SK-N-SH (cell line): Measurements from ENCODE around the gene CPB1. TPM values are rescaled to one million over a fixed set of nuclear protein-coding genes. Genes with fewer than 3 reads are reported as not detected.

Experiments used
- CTCF ChIA-PET: fragments of 300-600, 350-600 bp; formaldehyde crosslinking; extraction: SDS; loops from one replicate; lab custom pipeline; 2021; lab: Yijun Ruan, JAX
- POLR2A ChIA-PET: fragments of 350-600 bp; sonication (Branson Sonifier 250); formaldehyde crosslinking; extraction: SDS; loops from one replicate; lab custom pipeline; 2020; ENCODE audit warnings: antibody characterized with exemption, inconsistent platforms; lab: Yijun Ruan, JAX
- DNase-seq: peaks from one replicate; pipeline ENCODE4 v3.0.0; 2012
- H2AFZ ChIP-seq: fragments of 200-600 bp; sonication (generic); 2 replicates; pipeline ENCODE4 v1.8.1; 2016; ENCODE audit warnings: antibody characterized with exemption, mild to moderate bottlenecking, low read depth
- H3F3A ChIP-seq: fragments of 200-600 bp; sonication (generic); replicated peaks from 2 replicates; pipeline ENCODE3; 2016; ENCODE audit warnings: antibody characterized with exemption, mild to moderate bottlenecking; ENCODE audit not compliant: insufficient read depth
- H3K27ac ChIP-seq, 2 experiments: fragments of 200-500 bp in 1 of 2; fragments of 200-600 bp in 1 of 2; sonication (Bioruptor generic) in 1 of 2; sonication (generic), shearing (Covaris generic) in 1 of 2; 2 replicates each; pipeline versions ENCODE4 v1.5.1 to v1.6.1; 2014 to 2016; ENCODE audit warnings: low read depth in 2 of 2, inconsistent platforms in 1 of 2, low read length in 1 of 2, mild to moderate bottlenecking in 1 of 2, mixed read lengths in 1 of 2
- H3K27me3 ChIP-seq: fragments of 200-600 bp; sonication (generic), shearing (Covaris generic); 2 replicates; pipeline ENCODE4 v1.6.1; 2016; ENCODE audit warnings: mixed run types; ENCODE audit not compliant: insufficient read depth
- H3K36me3 ChIP-seq, 2 experiments: fragments of 200-500 bp in 1 of 2; fragments of 200-600 bp in 1 of 2; sonication (Bioruptor generic) in 1 of 2; sonication (generic) in 1 of 2; replicated peaks in 1 of 2; 2 replicates each; pipeline versions ENCODE3 to v1.5.1; 2014 to 2016; ENCODE audit warnings: low read length in 1 of 2, mild to moderate bottlenecking in 1 of 2; ENCODE audit not compliant: insufficient read depth in 2 of 2, control insufficient read depth in 1 of 2
- H3K4me1 ChIP-seq, 2 experiments: fragments of 200-500 bp in 1 of 2; fragments of 200-600 bp in 1 of 2; sonication (Bioruptor generic) in 1 of 2; sonication (generic), shearing (Covaris generic) in 1 of 2; 2 replicates each; pipeline versions ENCODE4 v1.5.1 to v1.6.1; 2014 to 2016; ENCODE audit warnings: low read depth in 1 of 2, low read length in 1 of 2, mixed run types in 1 of 2; ENCODE audit not compliant: insufficient read depth in 2 of 2, control insufficient read depth in 1 of 2
- H3K4me2 ChIP-seq: fragments of 200-600 bp; sonication (generic), shearing (Covaris generic); 2 replicates; pipeline ENCODE4 v1.6.1; 2017; ENCODE audit warnings: mixed run types
- H3K4me3 ChIP-seq, 2 experiments: fragments of 200-500 bp in 1 of 2; fragments of 200-600 bp in 1 of 2; sonication (Bioruptor generic) in 1 of 2; sonication (generic), shearing (Covaris generic) in 1 of 2; 2 replicates each; pipeline versions ENCODE4 v1.5.1 to v1.8.1; 2014 to 2016; ENCODE audit warnings: low read depth in 2 of 2, inconsistent platforms in 1 of 2, low read length in 1 of 2, mild to moderate bottlenecking in 1 of 2, mixed read lengths in 1 of 2, moderate library complexity in 1 of 2
- H3K79me2 ChIP-seq: fragments of 200-600 bp; sonication (generic); 2 replicates; pipeline ENCODE4 v1.8.1; 2017; ENCODE audit warnings: mild to moderate bottlenecking; ENCODE audit not compliant: insufficient read depth
- H3K9ac ChIP-seq: fragments of 200-600 bp; sonication (generic); 2 replicates; pipeline ENCODE4 v1.6.1; 2017; ENCODE audit warnings: mixed run types
- H3K9me2 ChIP-seq: fragments of 200-600 bp; sonication (generic); 2 replicates; pipeline ENCODE4 v1.6.1; 2017; ENCODE audit warnings: mixed run types
- H3K9me3 ChIP-seq: fragments of 200-600 bp; sonication (generic); 2 replicates; pipeline ENCODE4 v1.6.1; 2017; ENCODE audit warnings: mixed run types, mild to moderate bottlenecking, moderate library complexity
- H4K20me1 ChIP-seq: fragments of 200-600 bp; sonication (generic); 2 replicates; pipeline ENCODE4 v1.6.1; 2017; ENCODE audit warnings: mild to moderate bottlenecking, mixed run types; ENCODE audit not compliant: insufficient read depth
- CTCF ChIP-seq: fragments of 200-600 bp; sonication (generic); IDR thresholded peaks from 2 replicates; pipeline ENCODE4 v1.6.1; 2017; ENCODE audit warnings: antibody characterized with exemption, mild to moderate bottlenecking, moderate library complexity
- ELF1 ChIP-seq: IDR thresholded peaks from 2 replicates; pipeline ENCODE4 v1.4.0; 2012
- EZH2phosphoT487 ChIP-seq: fragments of 200-600 bp; sonication (generic); IDR thresholded peaks from 2 replicates; pipeline ENCODE4 v1.6.1; 2017; ENCODE audit warnings: low read depth, mixed run types, mild to moderate bottlenecking, antibody characterized with exemption, moderate library complexity, borderline replicate concordance
- FOXJ3 ChIP-seq: sonication (generic); formaldehyde crosslinking; IDR thresholded peaks from 2 replicates; pipeline ENCODE4 v1.5.1; 2020; ENCODE audit warnings: mild to moderate bottlenecking, missing genetic modification reagents
- FOXM1 ChIP-seq: IDR thresholded peaks from 2 replicates; pipeline ENCODE4 v1.4.0; 2012; ENCODE audit warnings: low read depth, mild to moderate bottlenecking
- GABPA ChIP-seq: IDR thresholded peaks from 2 replicates; pipeline ENCODE4 v1.4.0; 2012; ENCODE audit warnings: low read depth, mild to moderate bottlenecking
- IRF3 ChIP-seq: fragments of 150-350 bp; IDR thresholded peaks from 2 replicates; pipeline ENCODE4 v1.6.1; 2016; ENCODE audit warnings: mild to moderate bottlenecking, low read depth, low read length
- MEF2A ChIP-seq: IDR thresholded peaks from 2 replicates; pipeline ENCODE4 v1.4.0; 2012; ENCODE audit warnings: low read depth, borderline replicate concordance
- MXI1 ChIP-seq: IDR thresholded peaks from 2 replicates; pipeline ENCODE4 v1.6.1; 2012; ENCODE audit warnings: mild to moderate bottlenecking, low read depth, low read length, improper control_type of control experiment
- NFIC ChIP-seq: IDR thresholded peaks from 2 replicates; pipeline ENCODE4 v1.4.0; 2012; ENCODE audit warnings: borderline replicate concordance
- RCOR1 ChIP-seq: fragments of 150-350 bp; IDR thresholded peaks from 2 replicates; pipeline ENCODE4 v1.6.1; 2017; ENCODE audit warnings: antibody characterized with exemption, low read length
- REST ChIP-seq: IDR thresholded peaks from 2 replicates; pipeline ENCODE4 v1.6.1; 2012; ENCODE audit warnings: mild to moderate bottlenecking, low read depth, low read length, moderate library complexity
- RFX5 ChIP-seq: IDR thresholded peaks from 2 replicates; pipeline ENCODE4 v1.6.1; 2012; ENCODE audit warnings: mild to moderate bottlenecking, improper control_type of control experiment, low read length
- TAF1 ChIP-seq: IDR thresholded peaks from 2 replicates; pipeline ENCODE4 v1.6.1; 2012; ENCODE audit warnings: low read depth, mild to moderate bottlenecking, low read length, moderate library complexity, borderline replicate concordance
- TCF12 ChIP-seq: IDR thresholded peaks from 2 replicates; pipeline ENCODE4 v1.4.0; 2012
- TEAD4 ChIP-seq: IDR thresholded peaks from 2 replicates; pipeline ENCODE4 v1.4.0; 2012; ENCODE audit warnings: mild to moderate bottlenecking, borderline replicate concordance; ENCODE audit not compliant: insufficient read depth
- USF1 ChIP-seq: IDR thresholded peaks from 2 replicates; pipeline ENCODE4 v1.4.0; 2012; ENCODE audit warnings: low read depth, borderline replicate concordance
- USF2 ChIP-seq: fragments of 150-350 bp; IDR thresholded peaks from 2 replicates; pipeline ENCODE4 v1.6.1; 2017; ENCODE audit warnings: antibody characterized with exemption, low read length, low read depth, borderline replicate concordance
- WGBS: methylation state at CpG from one replicate; pipeline ENCODE4 v1.1.6; 2017; ENCODE audit warnings: low lambda C conversion rate; 5-methylcytosine and 5-hydroxymethylcytosine counted together
- polyA plus RNA-seq, 3 experiments: library from polyadenylated mRNA; depleted of rRNA; stranded (reverse); fragments of >200 nt; gene quantifications; 2 replicates each; pipeline ENCODE4 v1.2.3, GENCODE V29; 2012

The CPB1 gene
- polyA plus RNA-seq, 1 of the 3 experiments (the other 2 are of a cell fraction) = 0.26 TPM

- H3K9me3 ChIP-seq = no peaks in the 10 kb centered on the region
- H4K20me1 ChIP-seq = no peaks in the 10 kb centered on the region
- H3K4me1 ChIP-seq = peaks cover 0 to 4% of the 10 kb centered on the region in 2 experiments; a peak in 2 of 4 replicates
- no peaks in the 10 kb centered on the region for H3F3A ChIP-seq
- no peak overlapping the region for H3K27ac ChIP-seq
- 60% methylated on average over 4 of the region's 4 CpGs for WGBS
- no peaks in the 10 kb centered on the region for H3K36me3 ChIP-seq
- no peak overlapping the region for H2AFZ ChIP-seq
- TF ChIP-seq TEAD4 = no peak
- TF ChIP-seq CTCF = no peak
- no peak for TF ChIP-seq EZH2phosphoT487
- TF ChIP-seq MXI1 = no peak
- TF ChIP-seq MEF2A = no peak
- no peak for TF ChIP-seq USF2
- TF ChIP-seq IRF3 = no peak
- TF ChIP-seq RCOR1 = no peak
- TF ChIP-seq NFIC = no peak
- no peak for TF ChIP-seq RFX5
- no peak for TF ChIP-seq TCF12
- TF ChIP-seq, all 33 proteins: peak for 0
- no peaks in the 10 kb centered on the region for H3K79me2 ChIP-seq
- no peak for DNase-seq
- POLR2A ChIA-PET = no interaction called here
- H3K4me3 ChIP-seq = no peak overlapping the region
- H3K27me3 ChIP-seq = no peaks in the 10 kb centered on the region; the same call in 1 of the 2 replicates
- H3K9me2 ChIP-seq = no peaks in the 10 kb centered on the region
- no peak overlapping the region for H3K4me2 ChIP-seq
- CTCF ChIA-PET = interaction anchor here (1.1 to 2.1 kb wide), 2 partner anchors 19 to 66 kb away, joined by 3 to 7 read pairs; no protein-coding TSS in a partner anchor
- H3K9ac ChIP-seq = no peak overlapping the region
Measured at GRCh38 chr3:148840451-148840850, 12.8 kb downstream of the CPB1 start.

- no peaks in the 10 kb centered on the region for H3K9me3 ChIP-seq
- H3K79me2 ChIP-seq = no peaks in the 10 kb centered on the region
- H3K4me1 ChIP-seq = peaks cover 0 to 2% of the 10 kb centered on the region in 2 experiments; a peak in 2 of 4 replicates
- no peak overlapping the region for H3K4me2 ChIP-seq
- no peak overlapping the region for H3K27ac ChIP-seq
- no peaks in the 10 kb centered on the region for H3K36me3 ChIP-seq
- no peaks in the 10 kb centered on the region for H3F3A ChIP-seq
- no peak overlapping the region for H3K9ac ChIP-seq
- no peak overlapping the region for H2AFZ ChIP-seq
- CTCF ChIA-PET = interaction anchor here (0.8 to 1.3 kb wide), 2 partner anchors 16 to 17 kb away, joined by 4 to 5 read pairs; no protein-coding TSS in a partner anchor
- H3K27me3 ChIP-seq = no peaks in the 10 kb centered on the region
- DNase-seq = no peak
- WGBS = 75% methylated on average over 2 of the region's 2 CpGs
- H4K20me1 ChIP-seq = no peaks in the 10 kb centered on the region
- H3K4me3 ChIP-seq = no peak overlapping the region
- POLR2A ChIA-PET = no interaction called here
- no peaks in the 10 kb centered on the region for H3K9me2 ChIP-seq
- TF ChIP-seq RFX5 (no peak), MEF2A (no peak), FOXM1 (no peak), USF1 (no peak), GABPA (no peak), MXI1 (no peak), TAF1 (no peak), REST (no peak), ELF1 (no peak), NFIC (no peak), FOXJ3 (CRISPR knock-in tag) (no peak)
Measured at GRCh38 chr3:148845756-148846395, 18.3 kb downstream of the CPB1 start.
